Measurements from ENCODE around the gene DCAF15.

- no peak for TF ChIP-seq CTCF (IDR thresholded peaks at IDR 0.05)
- TF ChIP-seq POLR2A (IDR thresholded peaks at IDR 0.05): no peak
Measured at GRCh38 chr19:13920940-13921747, 31.2 kb upstream of the DCAF15 start.
